Activated naive CD8-positive, alpha-beta T cell treated with anti-CD3 and anti-CD28 coated beads, Interleukin-2, amount 50 U/mL, for 16 hours (primary cell): ENCODE measurements around the gene STAB1.

Experiments
- DNase-seq: peaks from one replicate; pipeline ENCODE4 v3.0.0-alpha.2; 2020; ENCODE audit warnings: low read depth, low spot score

STAB1 gene

GRCh38 chr3:52503788-52504424 is 8.8 kb downstream of the STAB1 start:
- no peak for DNase-seq

GRCh38 chr3:52504977-52505376 is 9.8 kb downstream of the STAB1 start:
- DNase-seq = no peak

- no peak for DNase-seq
Observed at GRCh38 chr3:52506266-52506966, 11.3 kb downstream of the STAB1 start.

GRCh38 chr3:52507359-52507758 is 12.2 kb downstream of the STAB1 start:
- DNase-seq = no peak

- DNase-seq = no peak
Observed at GRCh38 chr3:52509753-52510328, 14.7 kb downstream of the STAB1 start.

- no peak for DNase-seq
Observed at GRCh38 chr3:52511509-52511908, 16.4 kb downstream of the STAB1 start.

GRCh38 chr3:52512105-52512504 is 17.0 kb downstream of the STAB1 start:
- no peak for DNase-seq

GRCh38 chr3:52512727-52513126 is 17.6 kb downstream of the STAB1 start:
- DNase-seq = no peak

- DNase-seq = no peak
Observed at GRCh38 chr3:52513281-52513680, 18.1 kb downstream of the STAB1 start.

GRCh38 chr3:52514576-52514975 is 19.4 kb downstream of the STAB1 start:
- DNase-seq = no peak

- no peak for DNase-seq
Observed at GRCh38 chr3:52515192-52515591, 20.1 kb downstream of the STAB1 start.

- no peak for DNase-seq
Observed at GRCh38 chr3:52516509-52517195, 21.5 kb downstream of the STAB1 start.

- DNase-seq = no peak
Observed at GRCh38 chr3:52517796-52518722, 22.9 kb downstream of the STAB1 start.

GRCh38 chr3:52518723-52519444 is 23.7 kb downstream of the STAB1 start:
- no peak for DNase-seq

GRCh38 chr3:52519445-52520140 is 24.5 kb downstream of the STAB1 start:
- DNase-seq = no peak

GRCh38 chr3:52520141-52520667 is 25.1 kb downstream of the STAB1 start:
- DNase-seq = no peak

- no peak for DNase-seq
Observed at GRCh38 chr3:52520716-52521487, 25.8 kb downstream of the STAB1 start.

- DNase-seq = no peak
Observed at GRCh38 chr3:52521488-52521824, 26.3 kb downstream of the STAB1 start.
